GM19043 (cell line): Measurements from ENCODE around the gene RABGAP1L.
"Not testable (repeated sequence)": the region's sequence is repeated elsewhere in the genome, so short reads cannot be mapped to it uniquely, and the experiment has no call there.

Experiments
- ATAC-seq: cut with Tn5 transposase; IDR thresholded peaks from one replicate; pipeline ENCODE4 v1.9.1; 2021; ENCODE audit warnings: low read depth; ENCODE audit not compliant: unreplicated experiment

Gene RABGAP1L

GRCh38 chr1:174159252-174160108 lies at the start of gene RABGAP1L:
Gene RABGAP1L, plus strand, starts transcription at chr1:174159520.
- peak; percentile 56 for ATAC-seq

- ATAC-seq: no peak
These were observed 49.3 kb upstream of the RABGAP1L start for GRCh38 chr1:174110053-174110452.

GRCh38 chr1:174112489-174113162 lies 46.7 kb upstream of the RABGAP1L start:
- no peak for ATAC-seq

DNA sequence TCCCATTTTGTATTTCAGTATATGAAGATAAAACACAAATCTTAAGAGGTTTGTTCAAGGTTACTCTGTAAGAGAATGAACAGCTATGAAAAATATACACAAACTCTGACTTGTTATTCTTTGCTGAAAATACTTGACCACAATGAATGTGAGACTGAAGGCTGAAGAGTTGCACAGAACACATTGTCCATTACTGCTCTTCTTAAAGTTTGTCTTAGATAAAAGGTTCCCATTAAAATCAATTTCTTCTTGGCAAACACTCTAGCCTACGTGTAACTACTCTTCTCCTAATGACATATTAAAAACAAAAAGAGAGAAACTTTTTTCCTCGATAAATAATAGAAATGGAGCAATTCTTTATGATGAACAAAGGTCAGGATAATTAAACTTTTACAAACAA lies 45.2 kb upstream of the RABGAP1L start:
- no peak for ATAC-seq

- ATAC-seq: peak; percentile 81
These were observed 44.4 kb upstream of the RABGAP1L start for GRCh38 chr1:174114788-174115448.

DNA sequence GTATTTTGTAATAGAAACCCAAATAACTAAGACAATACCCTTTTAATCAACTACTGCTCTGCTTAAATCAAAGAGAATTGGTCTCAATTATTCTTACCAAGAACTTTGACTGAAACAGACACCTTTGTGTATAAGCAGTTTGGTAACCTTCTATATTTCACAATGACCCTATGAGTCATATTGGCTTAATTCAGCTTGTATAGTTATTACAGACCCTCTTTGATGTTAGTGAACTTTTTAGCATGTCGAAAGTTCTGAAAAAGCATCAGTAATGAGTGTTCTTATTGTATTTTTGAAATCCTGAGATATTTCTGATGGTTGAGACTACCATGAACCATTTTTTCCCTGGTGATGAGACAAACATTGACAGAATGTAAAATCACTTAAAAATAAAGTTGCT lies 43.3 kb upstream of the RABGAP1L start:
- ATAC-seq: no peak

DNA sequence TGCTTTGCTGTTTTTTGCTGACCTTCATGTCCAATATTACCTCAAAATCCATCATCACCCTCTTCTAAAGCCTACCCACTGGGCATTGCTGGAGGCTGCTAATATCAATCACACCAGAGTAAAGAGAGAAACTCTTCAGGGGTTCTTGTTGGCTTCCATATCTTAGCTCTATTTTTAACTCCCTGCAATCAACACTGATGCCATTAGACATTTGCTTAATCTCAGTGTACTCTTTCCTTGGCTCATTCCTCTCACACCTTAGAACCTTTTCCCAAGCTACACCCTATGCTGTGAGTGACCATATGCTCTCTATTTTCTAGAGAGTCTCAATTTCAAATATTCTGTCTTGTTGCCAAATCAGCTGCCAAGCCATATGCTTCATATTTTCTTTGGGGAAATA lies 40.6 kb upstream of the RABGAP1L start:
- ATAC-seq: no peak

DNA sequence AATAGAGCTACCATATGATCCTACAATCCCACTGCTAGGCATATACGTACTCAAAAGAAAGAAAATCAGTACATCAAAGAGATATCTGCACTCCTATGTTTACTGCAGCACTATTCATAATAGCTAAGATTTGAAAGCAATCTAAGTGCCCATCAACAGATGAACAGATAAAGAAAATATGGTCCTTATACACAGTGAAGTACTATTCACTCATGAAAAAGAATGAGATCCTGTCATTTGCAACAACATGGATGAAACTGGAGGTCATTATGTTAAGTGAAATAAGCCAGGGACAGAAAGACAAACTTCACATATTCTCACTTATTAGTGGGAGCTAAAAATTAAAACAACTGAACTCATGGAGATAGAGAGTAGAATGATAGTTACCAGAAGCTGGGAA lies 37.0 kb upstream of the RABGAP1L start:
- not testable (repeated sequence) for ATAC-seq

DNA sequence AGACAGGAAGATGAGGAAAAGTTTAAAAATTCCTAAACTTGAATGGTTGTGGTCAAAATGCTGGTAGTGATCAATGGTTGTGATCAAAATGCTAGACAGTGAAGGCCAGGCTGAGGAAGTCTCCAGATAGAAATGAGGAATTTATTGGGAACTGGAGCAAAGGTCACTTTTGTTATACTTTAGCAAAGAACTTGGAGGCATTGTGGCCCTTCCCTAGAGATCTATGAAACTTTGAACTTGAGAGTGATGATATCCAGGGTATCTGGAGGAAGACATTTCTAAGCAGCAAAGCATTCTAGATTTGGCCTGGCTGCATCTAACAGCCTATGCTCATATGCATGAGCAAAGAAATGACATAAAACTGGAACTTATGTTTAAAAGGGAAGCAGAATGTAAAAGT lies 35.5 kb upstream of the RABGAP1L start:
- ATAC-seq: no peak

DNA sequence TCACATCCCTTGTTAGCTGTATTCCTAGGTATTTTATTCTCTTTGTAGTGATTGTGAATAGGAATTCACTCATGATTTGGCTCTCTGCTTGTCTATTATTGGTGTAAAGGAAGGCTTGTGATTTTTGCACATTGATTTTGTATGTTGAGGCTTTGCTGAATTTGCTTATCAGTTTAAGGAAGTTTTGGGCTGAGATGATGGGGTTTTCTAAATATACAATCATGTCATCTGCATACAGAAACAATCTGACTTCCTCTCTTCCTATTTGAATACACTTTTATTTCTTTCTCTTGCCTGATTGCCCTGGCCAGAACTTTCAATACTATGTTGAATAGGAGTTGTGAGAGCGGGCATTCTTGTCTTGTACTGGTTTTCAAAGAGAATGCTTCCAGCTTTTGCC lies 32.1 kb upstream of the RABGAP1L start:
- ATAC-seq: not testable (repeated sequence)

DNA sequence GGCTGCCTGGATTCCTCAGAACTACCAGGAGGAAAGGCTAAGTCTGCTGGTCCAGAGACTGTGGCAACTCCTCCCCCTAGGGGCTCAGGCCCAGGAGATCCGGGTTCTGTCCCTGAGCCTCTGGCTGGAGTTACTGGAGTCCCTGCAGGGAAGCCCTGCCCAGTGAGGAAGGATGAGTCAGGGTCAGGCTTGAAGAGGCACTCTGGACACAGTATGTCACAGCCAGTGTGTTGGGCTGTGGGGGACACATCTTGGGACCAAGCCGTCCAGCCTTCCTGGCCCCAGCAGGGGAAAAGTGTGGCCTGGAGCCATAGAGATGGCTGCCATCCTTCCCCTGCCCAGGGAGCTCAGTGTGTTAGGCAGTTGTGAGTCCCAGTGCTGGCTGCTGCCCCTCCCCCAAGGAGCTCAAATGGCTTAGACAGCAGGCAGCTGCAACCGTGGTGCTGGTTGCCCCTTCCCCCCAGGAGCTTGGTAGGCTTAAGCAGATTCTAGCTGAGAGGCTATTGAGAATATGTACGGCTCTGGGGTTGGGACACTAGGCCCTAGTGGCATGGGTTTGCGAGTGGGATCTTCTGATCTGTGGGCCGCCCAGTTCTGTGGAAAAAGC lies 28.2 kb upstream of the RABGAP1L start:
- no peak for ATAC-seq

- ATAC-seq: peak; percentile 75
These were observed 25.2 kb upstream of the RABGAP1L start for GRCh38 chr1:174134003-174134659.

DNA sequence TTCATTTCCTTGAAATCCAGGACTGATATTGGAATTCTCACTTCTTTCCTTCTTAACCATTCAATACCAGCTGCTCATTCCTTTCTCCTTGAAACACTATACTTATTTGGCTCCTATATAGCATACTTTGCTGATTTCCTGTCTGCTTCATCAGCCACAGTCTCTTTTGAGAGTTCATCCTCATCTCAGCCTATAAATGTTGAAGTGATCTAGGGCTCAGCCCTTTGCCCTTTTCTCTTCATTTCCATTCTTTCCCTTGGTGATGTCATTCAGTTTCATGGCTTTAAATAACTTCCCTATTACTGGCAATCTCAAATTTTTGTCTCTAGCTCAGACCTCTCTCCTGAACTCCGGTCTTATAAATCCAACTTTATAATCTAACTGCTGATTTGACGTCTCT lies 24.1 kb upstream of the RABGAP1L start:
- no peak for ATAC-seq

DNA sequence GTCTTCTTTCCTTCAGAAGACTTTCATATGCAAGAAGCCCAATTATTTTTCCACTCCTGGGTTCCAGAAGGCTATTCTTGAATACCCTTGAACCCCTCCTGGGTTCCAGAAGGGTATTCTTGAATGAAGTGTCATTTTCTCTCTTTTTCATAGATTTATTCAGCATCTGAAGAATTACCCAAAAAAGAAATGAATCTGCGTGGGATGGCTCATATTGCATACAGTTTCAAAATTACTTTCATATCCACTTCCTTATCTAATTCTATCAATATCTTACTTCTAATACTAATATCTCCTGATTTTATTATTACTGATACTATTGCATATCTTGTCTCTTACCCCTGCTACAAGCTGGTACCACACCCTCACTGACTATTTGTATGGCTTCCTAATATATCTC lies 22.6 kb upstream of the RABGAP1L start:
- ATAC-seq: no peak

- no peak for ATAC-seq
These were observed 16.5 kb upstream of the RABGAP1L start for GRCh38 chr1:174142836-174143235.

GRCh38 chr1:174143727-174144396 lies 15.5 kb upstream of the RABGAP1L start:
- not testable (repeated sequence) for ATAC-seq

DNA sequence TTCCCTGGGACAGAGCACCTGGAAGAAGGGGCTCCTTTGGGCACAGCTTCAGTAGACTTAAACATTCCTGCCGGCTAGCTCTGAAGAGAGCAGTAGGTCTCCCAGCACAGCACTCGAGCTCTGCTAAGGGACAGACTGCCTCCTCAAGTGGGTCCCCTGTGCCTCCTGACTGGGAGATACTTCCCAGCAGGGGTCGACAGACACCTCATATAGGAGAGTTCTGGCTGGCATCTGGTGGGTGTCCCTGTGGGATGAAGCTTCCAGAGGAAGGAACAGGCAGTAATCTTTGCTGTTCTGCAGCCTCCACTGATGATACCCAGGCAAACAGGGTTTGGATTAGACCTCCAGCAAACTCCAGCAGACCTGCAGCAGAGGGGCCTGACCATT lies 14.9 kb upstream of the RABGAP1L start:
- ATAC-seq: not testable (repeated sequence)

GRCh38 chr1:174149216-174149615 lies 10.1 kb upstream of the RABGAP1L start:
- ATAC-seq: no peak

DNA sequence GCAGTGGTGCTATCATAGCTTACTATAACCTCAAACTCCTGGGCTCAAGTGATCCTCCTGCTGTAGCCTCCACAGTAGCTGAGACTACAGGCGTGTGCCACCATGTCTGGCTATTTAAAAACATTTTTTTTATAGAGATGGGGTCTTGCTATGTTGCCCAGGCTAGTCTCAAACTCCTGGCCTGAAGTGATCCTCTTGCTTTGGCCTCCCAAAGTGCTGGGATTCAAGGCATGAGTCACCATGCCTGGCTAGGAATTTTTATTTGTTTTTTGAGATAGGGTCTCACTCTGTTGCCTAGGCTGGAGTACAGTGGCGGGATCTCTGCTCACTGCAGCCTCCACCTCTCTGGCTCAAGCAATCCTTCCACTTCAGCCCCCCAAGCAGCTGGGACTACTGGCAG lies 8.8 kb upstream of the RABGAP1L start:
- ATAC-seq: no peak

DNA sequence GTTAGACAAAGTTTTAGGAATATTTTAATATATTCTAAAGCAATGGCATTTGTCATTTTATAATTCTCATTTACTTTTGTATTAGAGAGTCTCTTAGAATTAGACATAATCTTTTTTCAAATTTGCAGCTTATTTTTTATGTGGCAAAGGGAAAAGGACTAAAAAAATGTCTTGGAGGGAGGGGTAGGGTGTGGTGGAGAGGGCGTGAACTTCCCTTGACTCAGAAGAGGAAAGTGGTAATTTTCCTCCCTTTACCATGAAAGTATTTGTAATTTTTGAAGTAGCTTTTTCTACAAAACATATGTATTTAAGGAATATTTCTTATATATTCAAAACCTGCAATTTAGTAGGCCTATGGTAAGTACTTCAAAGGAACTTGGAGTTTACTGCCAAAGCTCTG lies 6.9 kb upstream of the RABGAP1L start:
- ATAC-seq: no peak
